Cardiac muscle cell (in vitro differentiated cells and primary cell): ENCODE measurements around the gene SLC6A13. TPM values are rescaled to one million over a fixed set of nuclear protein-coding genes. Genes with fewer than 3 reads are reported as not detected.

Experiments used
- DNase-seq, 2 donors: peaks; one replicate each; pipeline versions ENCODE4 v3.0.0 to v3.0.0-alpha.2; 2010 to 2017; ENCODE audit warnings: low read depth in 1 of 2, low spot score in 1 of 2
- H3K27ac ChIP-seq: fragments of 200-600 bp; sonication (generic); 2 replicates; pipeline ENCODE4 v1.5.1; 2016
- H3K27me3 ChIP-seq: fragments of 200-600 bp; sonication (generic); 2 replicates; pipeline ENCODE4 v1.6.0; 2016; ENCODE audit warnings: control low read depth
- H3K36me3 ChIP-seq: fragments of 200-600 bp; sonication (generic); 2 replicates; pipeline ENCODE4 v1.5.1; 2016; ENCODE audit warnings: control low read depth
- H3K4me1 ChIP-seq: fragments of 200-600 bp; sonication (generic); 2 replicates; pipeline ENCODE4 v1.8.1; 2017; ENCODE audit warnings: low read depth, mild to moderate bottlenecking, mixed run types
- H3K4me3 ChIP-seq: fragments of 200-600 bp; sonication (generic); 2 replicates; pipeline ENCODE4 v1.5.1; 2016; ENCODE audit warnings: mild to moderate bottlenecking
- H3K9me3 ChIP-seq: fragments of 200-600 bp; sonication (generic); 2 replicates; pipeline ENCODE4 v1.5.1; 2017; ENCODE audit warnings: low read depth, mild to moderate bottlenecking, control low read depth
- polyA plus RNA-seq: library from polyadenylated mRNA; unstranded; fragments of >200 nt; fragmentation: Nextera tagmentation; extraction: Ambion mirVana; gene quantifications from 2 replicates; pipeline ENCODE4 v1.2.1, GENCODE V29; 2016
- total RNA-seq: library from RNA; depleted of rRNA; stranded (reverse); fragments of >200 nt; gene quantifications from 2 replicates; pipeline ENCODE4 v1.2.3, GENCODE V29; 2016
- TF ChIP-seq, protein P1 (sequence below): IDR thresholded peaks from 2 replicates; pipeline ENCODE4 v1.5.1; 2012; ENCODE audit warnings: low read depth, mild to moderate bottlenecking, low read length

The SLC6A13 gene
- total and polyA plus RNA-seq, 2 experiments from 2014 or later, result 2.3 to 3.8 TPM

DNA sequence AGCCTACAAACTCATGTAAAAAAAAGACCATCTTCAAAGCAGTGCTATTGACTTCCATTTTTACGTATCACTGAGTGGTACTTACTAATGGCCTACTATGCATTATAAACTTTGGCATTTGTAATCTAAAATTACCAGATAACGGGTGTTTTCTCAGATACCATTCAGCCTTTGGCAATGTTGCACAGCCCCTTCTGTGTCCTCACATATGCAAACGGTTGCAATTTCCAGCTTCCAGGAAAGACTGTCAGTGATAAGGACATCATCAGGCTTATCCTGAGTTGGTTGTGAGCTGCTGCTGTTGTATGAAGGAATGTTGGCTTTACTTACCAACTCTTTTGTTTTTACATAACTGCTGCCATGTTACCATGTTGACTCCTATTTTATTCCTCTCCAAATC lies 1.6 kb upstream of the SLC6A13 start:
- Histone ChIP-seq H3K4me3 (no peak overlapping the region), H3K27ac (peak overlapping the region; percentile 70), H3K36me3 (no peaks in the 10 kb centered on the region), H3K9me3 (no peaks in the 10 kb centered on the region), H3K27me3 (no peaks in the 10 kb centered on the region), H3K4me1 (peaks cover 43% of the 10 kb centered on the region)
- DNase-seq, result peak in 1 of 2 donors; percentile 59
- TF ChIP-seq, protein P1, sequence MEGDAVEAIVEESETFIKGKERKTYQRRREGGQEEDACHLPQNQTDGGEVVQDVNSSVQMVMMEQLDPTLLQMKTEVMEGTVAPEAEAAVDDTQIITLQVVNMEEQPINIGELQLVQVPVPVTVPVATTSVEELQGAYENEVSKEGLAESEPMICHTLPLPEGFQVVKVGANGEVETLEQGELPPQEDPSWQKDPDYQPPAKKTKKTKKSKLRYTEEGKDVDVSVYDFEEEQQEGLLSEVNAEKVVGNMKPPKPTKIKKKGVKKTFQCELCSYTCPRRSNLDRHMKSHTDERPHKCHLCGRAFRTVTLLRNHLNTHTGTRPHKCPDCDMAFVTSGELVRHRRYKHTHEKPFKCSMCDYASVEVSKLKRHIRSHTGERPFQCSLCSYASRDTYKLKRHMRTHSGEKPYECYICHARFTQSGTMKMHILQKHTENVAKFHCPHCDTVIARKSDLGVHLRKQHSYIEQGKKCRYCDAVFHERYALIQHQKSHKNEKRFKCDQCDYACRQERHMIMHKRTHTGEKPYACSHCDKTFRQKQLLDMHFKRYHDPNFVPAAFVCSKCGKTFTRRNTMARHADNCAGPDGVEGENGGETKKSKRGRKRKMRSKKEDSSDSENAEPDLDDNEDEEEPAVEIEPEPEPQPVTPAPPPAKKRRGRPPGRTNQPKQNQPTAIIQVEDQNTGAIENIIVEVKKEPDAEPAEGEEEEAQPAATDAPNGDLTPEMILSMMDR, result no peak

DNA sequence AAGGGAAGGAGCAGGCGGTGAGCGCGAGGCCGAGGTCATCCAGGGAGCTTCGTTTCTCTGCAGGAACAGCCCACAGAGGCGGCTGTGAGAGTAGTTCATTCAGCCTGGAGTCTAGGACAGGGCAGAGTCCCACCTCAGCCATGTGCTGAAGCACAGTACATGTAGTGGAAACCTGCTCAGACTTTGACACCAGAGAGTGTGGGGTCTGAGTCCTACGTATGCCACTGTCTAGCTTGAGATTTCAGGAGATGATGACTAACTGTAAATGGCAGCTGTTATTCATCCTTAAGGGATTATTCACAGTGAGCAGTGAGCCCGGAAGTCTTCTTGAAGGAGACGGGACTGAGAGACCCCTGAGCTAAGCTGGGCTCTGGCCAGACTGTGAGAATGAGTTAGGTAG lies 938 bp upstream of the SLC6A13 start:
- Histone ChIP-seq H3K27ac (peak overlapping the region; percentile 70), H3K4me3 (no peak overlapping the region), H3K27me3 (no peaks in the 10 kb centered on the region), H3K36me3 (no peaks in the 10 kb centered on the region), H3K4me1 (peaks cover 36% of the 10 kb centered on the region), H3K9me3 (no peaks in the 10 kb centered on the region)
- TF ChIP-seq, protein P1, result no peak
- no peak for DNase-seq

DNA sequence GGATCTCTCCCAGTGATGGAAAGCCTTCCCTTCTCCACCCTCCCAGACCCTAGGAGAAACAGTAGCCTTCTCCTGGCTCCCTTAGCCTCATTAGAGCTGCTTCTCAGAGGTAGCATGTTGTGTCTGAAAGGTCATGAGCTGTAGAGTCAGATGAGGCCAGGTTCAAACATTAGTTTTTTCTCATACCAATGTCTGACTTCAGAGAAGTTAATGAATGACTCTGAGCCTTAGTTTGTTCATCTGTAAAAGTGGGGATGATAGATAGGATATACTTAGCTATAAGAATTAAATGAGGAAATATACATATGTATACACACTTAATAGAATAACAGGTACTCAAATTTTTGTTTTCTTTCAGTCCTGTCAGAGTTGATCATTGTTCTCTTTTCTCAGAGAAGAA lies 523 bp downstream of the SLC6A13 start:
- no peak for DNase-seq
- H3K4me3 ChIP-seq, result no peak overlapping the region
- H3K4me1 ChIP-seq, result peaks cover 26% of the 10 kb centered on the region
- peak overlapping the region; percentile 70 for H3K27ac ChIP-seq
- H3K36me3 ChIP-seq, result no peaks in the 10 kb centered on the region
- H3K9me3 ChIP-seq, result no peaks in the 10 kb centered on the region
- H3K27me3 ChIP-seq, result no peaks in the 10 kb centered on the region
- TF ChIP-seq, protein P1, result no peak

DNA sequence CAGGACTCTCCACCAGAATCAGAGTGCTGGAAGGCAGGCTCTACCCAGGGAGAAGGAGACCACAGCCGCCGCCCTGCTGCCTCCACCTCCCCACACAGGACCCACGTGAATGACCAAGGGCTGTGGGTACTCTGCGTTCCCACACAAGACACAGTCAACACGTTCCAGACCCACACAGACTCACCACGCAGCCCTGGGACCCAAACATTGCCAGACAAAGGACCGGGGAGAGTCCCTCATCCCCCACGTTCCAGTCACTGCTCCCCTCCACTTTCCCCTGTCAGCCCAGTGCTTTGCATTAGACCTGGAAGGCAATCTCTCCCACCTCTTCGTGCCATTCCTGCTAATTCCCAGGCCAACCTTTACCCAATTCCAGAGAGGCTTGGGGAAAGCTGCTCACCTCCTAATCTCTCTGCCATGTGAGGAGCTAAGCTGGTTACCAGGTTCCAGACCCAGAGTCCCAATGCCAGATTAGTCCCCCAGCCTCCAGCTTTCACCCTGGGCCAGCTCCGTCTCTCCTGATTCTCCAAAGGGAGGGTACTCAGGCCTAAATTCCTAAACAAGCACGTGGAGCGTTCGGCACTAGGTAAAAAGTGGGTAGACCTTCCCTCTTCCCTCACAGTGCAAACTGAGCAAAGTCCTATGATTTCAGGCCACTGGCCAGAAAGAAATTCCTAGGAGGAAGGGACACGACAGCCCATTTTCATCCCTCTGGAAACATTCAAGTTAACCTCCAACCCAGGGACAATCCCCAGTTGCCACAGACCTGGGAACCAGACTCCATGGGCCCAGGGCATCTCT lies 4.9 kb downstream of the SLC6A13 start:
- Histone ChIP-seq H3K27ac (no peak overlapping the region), H3K9me3 (no peaks in the 10 kb centered on the region), H3K4me1 (peaks cover 9% of the 10 kb centered on the region), H3K27me3 (no peaks in the 10 kb centered on the region), H3K4me3 (no peak overlapping the region), H3K36me3 (no peaks in the 10 kb centered on the region)
- TF ChIP-seq, protein P1, result no peak
- no peak for DNase-seq

DNA sequence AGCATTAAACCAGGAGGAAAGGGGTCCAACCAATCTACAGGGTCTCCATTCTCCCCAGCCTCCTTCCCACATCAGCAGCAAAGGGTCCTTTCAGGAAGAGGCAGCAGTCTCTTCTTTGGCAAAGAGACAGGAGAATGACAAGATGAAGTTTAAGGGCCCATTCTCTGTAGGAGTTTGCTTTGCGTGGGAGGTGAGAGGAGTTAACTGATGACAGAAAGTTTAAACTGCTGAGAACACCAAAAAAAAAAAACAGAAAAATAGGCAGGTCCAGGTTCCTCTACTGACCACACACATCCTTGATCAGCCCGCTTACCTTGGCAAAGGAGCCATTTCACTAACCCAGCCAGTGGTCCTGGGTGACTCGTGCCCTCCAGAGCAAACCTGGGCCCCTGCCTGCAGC lies 5.7 kb downstream of the SLC6A13 start:
- H3K4me3 ChIP-seq, result no peak overlapping the region
- H3K9me3 ChIP-seq, result no peaks in the 10 kb centered on the region
- no peak overlapping the region for H3K27ac ChIP-seq
- no peaks in the 10 kb centered on the region for H3K36me3 ChIP-seq
- TF ChIP-seq, protein P1, result no peak
- no peaks in the 10 kb centered on the region for H3K27me3 ChIP-seq
- no peak for DNase-seq
- H3K4me1 ChIP-seq, result peaks cover 1% of the 10 kb centered on the region
